Glutamatergic neuron (in vitro differentiated cells): ENCODE results near the gene SMO. TPM values are rescaled to one million over a fixed set of nuclear protein-coding genes. Genes with fewer than 3 reads are reported as not detected.
"Not testable (repeated sequence)": the region's sequence is repeated elsewhere in the genome, so short reads cannot be mapped to it uniquely, and the experiment has no call there.

Experiments used
- DNase-seq: peaks from one replicate; pipeline ENCODE4 v3.0.0; 2022
- H3K27ac Mint-ChIP-seq: one replicate; pipeline ENCODE4 v1.8.0; 2020; ENCODE audit warnings: mild to moderate bottlenecking, mixed read lengths, inconsistent platforms; ENCODE audit not compliant: unreplicated experiment
- H3K27me3 Mint-ChIP-seq: one replicate; pipeline ENCODE4 v1.8.0; 2020; ENCODE audit warnings: mild to moderate bottlenecking, moderate library complexity, mixed read lengths, inconsistent platforms; ENCODE audit not compliant: unreplicated experiment
- H3K36me3 Mint-ChIP-seq: one replicate; pipeline ENCODE4 v1.8.0; 2020; ENCODE audit warnings: mild to moderate bottlenecking, mixed read lengths, inconsistent platforms; ENCODE audit not compliant: unreplicated experiment
- H3K4me1 Mint-ChIP-seq: one replicate; pipeline ENCODE4 v1.8.0; 2020; ENCODE audit warnings: mild to moderate bottlenecking, low read depth, mixed read lengths, inconsistent platforms; ENCODE audit not compliant: unreplicated experiment
- H3K4me3 Mint-ChIP-seq: one replicate; pipeline ENCODE4 v1.8.0; 2020; ENCODE audit warnings: mild to moderate bottlenecking, mixed read lengths, inconsistent platforms; ENCODE audit not compliant: unreplicated experiment
- H3K9me3 Mint-ChIP-seq: one replicate; pipeline ENCODE4 v1.8.0; 2020; ENCODE audit warnings: mild to moderate bottlenecking, moderate library complexity, mixed read lengths, inconsistent platforms; ENCODE audit not compliant: unreplicated experiment
- CTCF ChIP-seq: fragments of 200-600 bp; sonication (generic); IDR thresholded peaks from one replicate; pipeline ENCODE4 v1.5.0; 2021; ENCODE audit not compliant: partially characterized antibody, unreplicated experiment
- total RNA-seq: library from RNA; stranded (reverse); fragmentation: NEBNext Ultra II Directional; extraction: Animal tissue kit (Norgen Biotek cat#: 25700); gene quantifications from one replicate; pipeline ENCODE4 v1.2.1, GENCODE V29; 2021; ENCODE audit not compliant: unreplicated experiment

The SMO gene
- total RNA-seq, 1 donor from 2014 or later: 5.9 TPM

DNA sequence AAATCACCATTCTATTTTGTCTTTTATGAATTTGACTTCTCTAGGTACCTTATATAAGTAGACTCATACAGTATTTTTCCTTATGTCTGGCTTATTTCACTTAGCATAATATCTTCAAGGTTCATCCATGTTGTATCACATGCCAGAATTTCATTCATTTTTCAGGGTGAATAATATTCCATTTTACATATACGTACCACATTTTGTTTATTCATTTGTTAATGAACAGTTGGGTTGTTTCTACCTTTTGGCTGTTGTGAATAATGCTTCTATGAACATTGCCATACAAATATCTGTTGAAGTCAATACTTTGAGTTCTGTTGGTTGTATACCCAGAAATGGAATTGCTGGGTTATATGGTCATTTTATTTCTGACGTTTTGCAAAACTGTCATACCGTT is 57.1 kb downstream of the SMO start:
- Mint-ChIP-seq H3K36me3 (no peaks in the 10 kb centered on the region), H3K27me3 (no peaks in the 10 kb centered on the region), H3K4me3 (no peak overlapping the region), H3K27ac (no peak overlapping the region), H3K9me3 (peaks cover 4% of the 10 kb centered on the region), H3K4me1 (no peaks in the 10 kb centered on the region)
- DNase-seq: no peak
- no peak for TF ChIP-seq CTCF

- TF ChIP-seq CTCF: no peak
- no peak overlapping the region for H3K4me3 Mint-ChIP-seq
- peaks cover 4% of the 10 kb centered on the region for H3K9me3 Mint-ChIP-seq
- H3K36me3 Mint-ChIP-seq: no peaks in the 10 kb centered on the region
- DNase-seq: no peak
- H3K4me1 Mint-ChIP-seq: peaks cover 5% of the 10 kb centered on the region
- no peaks in the 10 kb centered on the region for H3K27me3 Mint-ChIP-seq
- no peak overlapping the region for H3K27ac Mint-ChIP-seq
These were observed 58.7 kb downstream of the SMO start for GRCh38 chr7:129247087-129247486.

DNA sequence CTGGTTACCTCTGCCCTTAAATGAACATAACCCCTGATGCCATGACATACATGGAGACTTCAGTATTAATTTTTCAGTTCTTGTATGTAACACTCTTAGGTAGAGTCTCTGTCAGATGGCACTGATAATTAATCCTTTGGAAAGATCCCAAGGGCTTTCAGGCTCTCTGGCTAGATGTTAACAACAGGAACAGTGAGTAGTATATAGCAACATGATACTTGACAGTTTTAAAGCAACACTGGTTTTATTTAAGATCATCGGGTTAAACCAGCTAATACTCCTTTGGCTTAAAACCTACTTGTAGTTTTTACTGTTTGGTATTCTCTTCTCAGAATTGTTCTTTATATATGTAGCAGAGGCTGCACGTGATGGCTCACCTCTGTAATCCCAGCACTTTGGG is 63.7 kb downstream of the SMO start:
- no peak for TF ChIP-seq CTCF

DNA sequence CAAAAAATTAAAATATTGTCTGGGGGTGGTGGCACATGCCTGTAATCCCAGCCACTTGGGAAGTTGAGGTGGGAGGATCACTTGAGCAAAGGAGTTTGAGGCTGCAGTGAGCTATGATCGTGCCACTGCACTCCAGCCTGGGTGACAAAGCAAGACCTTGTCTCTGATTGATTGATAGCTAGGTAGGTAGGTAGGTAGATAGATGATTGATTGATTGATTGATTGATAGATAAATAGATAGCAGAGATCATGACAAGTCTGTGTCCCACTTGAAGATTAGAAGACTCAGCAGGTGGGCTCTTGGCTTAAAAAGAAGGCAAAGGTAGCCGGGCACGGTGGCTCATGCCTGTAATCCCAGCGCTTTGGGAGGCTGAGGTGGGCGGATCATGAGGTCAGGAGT is 64.2 kb downstream of the SMO start:
- H3K9me3 Mint-ChIP-seq, H3K27me3 Mint-ChIP-seq, H3K36me3 Mint-ChIP-seq, H3K27ac Mint-ChIP-seq, DNase-seq, H3K4me3 Mint-ChIP-seq, H3K4me1 Mint-ChIP-seq: not testable (repeated sequence)

More for the DNA sequence above, 63.7 kb downstream of the SMO start:
- DNase-seq: no peak
- Mint-ChIP-seq H3K27me3 (no peaks in the 10 kb centered on the region), H3K27ac (no peak overlapping the region), H3K4me3 (no peak overlapping the region), H3K36me3 (no peaks in the 10 kb centered on the region), H3K9me3 (no peaks in the 10 kb centered on the region), H3K4me1 (peaks cover 10% of the 10 kb centered on the region)

DNA sequence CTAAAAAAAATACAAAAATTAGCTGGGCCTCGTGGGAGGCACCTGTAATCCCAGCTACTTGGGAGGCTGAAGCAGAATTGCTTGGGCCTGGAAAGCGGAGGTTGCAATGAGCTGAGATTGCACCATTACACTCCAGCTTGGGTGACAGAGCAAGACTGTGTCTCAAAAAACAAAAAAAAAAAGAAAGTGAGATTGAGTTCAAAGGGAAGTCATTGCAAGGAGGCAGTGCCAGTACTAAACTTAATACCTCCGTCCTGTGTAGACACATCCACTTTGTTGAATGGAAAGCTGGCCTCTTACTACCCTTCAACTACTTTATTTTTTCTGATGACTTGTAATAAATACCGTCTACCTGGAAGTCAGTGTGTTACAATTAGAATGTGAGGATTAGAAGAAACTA is 67.4 kb downstream of the SMO start:
- Mint-ChIP-seq H3K9me3 (no peaks in the 10 kb centered on the region), H3K27me3 (no peaks in the 10 kb centered on the region), H3K27ac (no peak overlapping the region), H3K4me1 (peaks cover 10% of the 10 kb centered on the region), H3K36me3 (no peaks in the 10 kb centered on the region), H3K4me3 (no peak overlapping the region)
- TF ChIP-seq CTCF: no peak
- no peak for DNase-seq

DNA sequence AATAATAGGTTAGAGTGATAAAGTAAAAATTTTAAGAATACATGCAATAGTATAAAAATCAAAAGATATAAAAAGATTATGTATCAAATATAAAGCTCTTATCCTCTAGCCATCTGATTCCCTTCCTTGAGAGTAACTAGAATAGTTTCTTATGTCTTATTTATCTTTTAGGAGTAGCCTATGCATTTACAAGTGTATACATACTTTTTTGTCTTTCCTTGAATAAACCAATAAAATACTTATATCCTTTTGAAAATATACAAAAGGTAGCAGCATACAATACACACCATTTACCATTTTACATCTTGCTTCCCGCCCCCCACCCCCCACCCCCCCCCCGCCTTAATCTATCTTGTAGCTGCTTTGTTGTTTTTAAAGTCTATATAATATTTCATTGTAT is 67.8 kb downstream of the SMO start:
- Mint-ChIP-seq H3K27me3 (no peaks in the 10 kb centered on the region), H3K27ac (no peak overlapping the region), H3K4me1 (peaks cover 10% of the 10 kb centered on the region), H3K36me3 (no peaks in the 10 kb centered on the region), H3K4me3 (no peak overlapping the region), H3K9me3 (no peaks in the 10 kb centered on the region)
- no peak for TF ChIP-seq CTCF
- DNase-seq: no peak
